ENCODE data around the gene PRRG3. TPM values are rescaled to one million over a fixed set of nuclear protein-coding genes. Genes with fewer than 3 reads are reported as not detected.

PRRG3 gene
- polyA plus RNA-seq, 1 donor (not counting 4 experiments of a cell fraction or from before 2014, with no cell fraction given) = not detected

DNA sequence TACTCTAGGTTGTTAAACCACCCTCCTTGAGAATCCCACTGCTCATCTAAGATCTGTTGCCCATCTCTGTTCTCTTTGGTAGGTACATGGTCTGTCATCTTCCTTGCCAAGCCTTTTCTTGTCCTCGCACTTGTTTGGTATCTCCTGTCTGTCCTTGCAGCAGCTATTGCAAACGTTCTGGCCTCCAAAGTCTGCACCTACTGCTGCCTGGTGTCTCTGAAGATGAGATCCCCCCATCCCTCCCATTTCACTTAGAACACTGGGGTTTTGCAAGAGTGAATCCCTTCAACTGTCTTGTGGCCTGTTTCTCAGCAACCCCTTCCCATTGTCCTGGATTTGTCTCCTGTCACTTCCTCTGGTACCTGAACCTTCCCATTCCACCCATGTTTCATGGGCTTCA lies 40.0 kb downstream of the PRRG3 start:
- H3K9me3 ChIP-seq (ENCODE audit: control insufficient read depth, low read depth, low read length) = no peaks in the 10 kb centered on the region
- TF ChIP-seq EZH2 (IDR thresholded peaks at IDR 0.05; ENCODE audit: low read length) = no peak
- TF ChIP-seq, protein P1, sequence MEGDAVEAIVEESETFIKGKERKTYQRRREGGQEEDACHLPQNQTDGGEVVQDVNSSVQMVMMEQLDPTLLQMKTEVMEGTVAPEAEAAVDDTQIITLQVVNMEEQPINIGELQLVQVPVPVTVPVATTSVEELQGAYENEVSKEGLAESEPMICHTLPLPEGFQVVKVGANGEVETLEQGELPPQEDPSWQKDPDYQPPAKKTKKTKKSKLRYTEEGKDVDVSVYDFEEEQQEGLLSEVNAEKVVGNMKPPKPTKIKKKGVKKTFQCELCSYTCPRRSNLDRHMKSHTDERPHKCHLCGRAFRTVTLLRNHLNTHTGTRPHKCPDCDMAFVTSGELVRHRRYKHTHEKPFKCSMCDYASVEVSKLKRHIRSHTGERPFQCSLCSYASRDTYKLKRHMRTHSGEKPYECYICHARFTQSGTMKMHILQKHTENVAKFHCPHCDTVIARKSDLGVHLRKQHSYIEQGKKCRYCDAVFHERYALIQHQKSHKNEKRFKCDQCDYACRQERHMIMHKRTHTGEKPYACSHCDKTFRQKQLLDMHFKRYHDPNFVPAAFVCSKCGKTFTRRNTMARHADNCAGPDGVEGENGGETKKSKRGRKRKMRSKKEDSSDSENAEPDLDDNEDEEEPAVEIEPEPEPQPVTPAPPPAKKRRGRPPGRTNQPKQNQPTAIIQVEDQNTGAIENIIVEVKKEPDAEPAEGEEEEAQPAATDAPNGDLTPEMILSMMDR (optimal IDR thresholded peaks at IDR 0.05 in 1 of 3, IDR thresholded peaks at IDR 0.05 in 1 of 3, conservative IDR thresholded peaks at IDR 0.05 in 1 of 3; ENCODE audit: extremely low read depth in 1 of 3, insufficient read depth in 2 of 3, low read length in 3 of 3) = no peak
- H3K36me3 ChIP-seq (ENCODE audit: control insufficient read depth in 2 of 2, extremely low read depth in 1 of 2, insufficient read depth in 2 of 2, low read length in 2 of 2) = no peaks in the 10 kb centered on the region
- no peaks in the 10 kb centered on the region for H3K9me1 ChIP-seq (ENCODE audit: control insufficient read depth, extremely low read depth, insufficient read depth, low read length)
- no peak overlapping the region for H3K4me3 ChIP-seq (ENCODE audit: control insufficient read depth in 2 of 3, extremely low read depth in 1 of 3, insufficient read depth in 2 of 3, low read depth in 1 of 3, low read length in 3 of 3)
- H3K4me2 ChIP-seq (ENCODE audit: control insufficient read depth, extremely low read depth, insufficient read depth, low read depth, low read length) = no peak overlapping the region
- no peak overlapping the region for H3K9ac ChIP-seq (ENCODE audit: control insufficient read depth, extremely low read depth, insufficient read depth, low read length)
- H4K20me1 ChIP-seq (ENCODE audit: control insufficient read depth, extremely low read depth, insufficient read depth, low read length) = no peaks in the 10 kb centered on the region
- no peak for FAIRE-seq
- H3K4me1 ChIP-seq (ENCODE audit: control insufficient read depth, extremely low read depth, insufficient read depth, low read length) = no peaks in the 10 kb centered on the region
- dilution Hi-C loops (cut with MboI; ENCODE audit: extremely low pct_ligation_motif_present, low sequenced_read_pairs) = loop anchor here (25.0 kb wide), 1 partner anchor 902 kb away; the partner anchor contains the start of gene GABRQ
- H3K27ac ChIP-seq (ENCODE audit: control insufficient read depth, insufficient read depth, low read length) = no peak overlapping the region
- no peaks in the 10 kb centered on the region for H3K79me2 ChIP-seq (ENCODE audit: control insufficient read depth, insufficient read depth, low read length)
- no peak overlapping the region for H2AFZ ChIP-seq (ENCODE audit: control insufficient read depth, low read length)
- DNase-seq (ENCODE audit: low read depth, low spot score) = no peak
- peaks cover 6% of the 10 kb centered on the region for H3K27me3 ChIP-seq (ENCODE audit: control insufficient read depth, extremely low read depth, insufficient read depth, low read length)

DNA sequence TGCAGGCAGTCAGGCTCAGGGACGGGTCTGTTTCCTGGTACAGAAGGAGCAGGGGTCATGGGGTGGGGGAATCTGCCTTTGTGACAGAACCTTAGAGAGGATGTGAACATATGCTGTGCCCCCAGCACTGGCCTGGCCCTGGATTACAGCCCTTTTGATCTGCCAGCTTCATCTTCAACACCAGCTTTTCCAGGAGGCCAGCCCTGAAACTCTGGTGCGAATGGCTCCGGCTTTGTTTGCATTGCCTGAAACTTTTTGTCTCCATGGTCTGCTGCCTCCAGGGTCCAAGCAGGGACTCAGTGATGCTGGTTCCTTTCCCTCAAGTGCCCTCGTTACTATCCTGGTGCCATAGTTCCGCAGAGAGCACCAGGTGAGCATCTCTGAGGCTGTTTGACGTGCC lies 41.4 kb downstream of the PRRG3 start:
- Histone ChIP-seq H3K9me3 (ENCODE audit: control insufficient read depth, low read depth, low read length) (no peaks in the 10 kb centered on the region), H3K4me3 (ENCODE audit: control insufficient read depth in 2 of 3, extremely low read depth in 1 of 3, insufficient read depth in 2 of 3, low read depth in 1 of 3, low read length in 3 of 3) (no peak overlapping the region), H4K20me1 (ENCODE audit: control insufficient read depth, extremely low read depth, insufficient read depth, low read length) (no peaks in the 10 kb centered on the region), H3K9me1 (ENCODE audit: control insufficient read depth, extremely low read depth, insufficient read depth, low read length) (no peaks in the 10 kb centered on the region), H3K27ac (ENCODE audit: control insufficient read depth, insufficient read depth, low read length) (no peak overlapping the region), H3K4me2 (ENCODE audit: control insufficient read depth, extremely low read depth, insufficient read depth, low read depth, low read length) (no peak overlapping the region), H3K79me2 (ENCODE audit: control insufficient read depth, insufficient read depth, low read length) (no peaks in the 10 kb centered on the region), H2AFZ (ENCODE audit: control insufficient read depth, low read length) (no peak overlapping the region), H3K36me3 (ENCODE audit: control insufficient read depth in 2 of 2, extremely low read depth in 1 of 2, insufficient read depth in 2 of 2, low read length in 2 of 2) (no peaks in the 10 kb centered on the region), H3K27me3 (ENCODE audit: control insufficient read depth, extremely low read depth, insufficient read depth, low read length) (peaks cover 6% of the 10 kb centered on the region), H3K4me1 (ENCODE audit: control insufficient read depth, extremely low read depth, insufficient read depth, low read length) (no peaks in the 10 kb centered on the region), H3K9ac (ENCODE audit: control insufficient read depth, extremely low read depth, insufficient read depth, low read length) (no peak overlapping the region)
- no peak for FAIRE-seq
- no peak for DNase-seq (ENCODE audit: low read depth, low spot score)
- dilution Hi-C loops (cut with MboI; ENCODE audit: extremely low pct_ligation_motif_present, low sequenced_read_pairs) = loop anchor here (25.0 kb wide), 1 partner anchor 901 kb away; the partner anchor contains the start of gene GABRQ
- TF ChIP-seq, protein P1 (optimal IDR thresholded peaks at IDR 0.05 in 1 of 3, IDR thresholded peaks at IDR 0.05 in 1 of 3, conservative IDR thresholded peaks at IDR 0.05 in 1 of 3; ENCODE audit: extremely low read depth in 1 of 3, insufficient read depth in 2 of 3, low read length in 3 of 3) = no peak
- TF ChIP-seq EZH2 (IDR thresholded peaks at IDR 0.05; ENCODE audit: low read length) = no peak

All from keratinocyte (primary cell).